Measurements from ENCODE around the gene LOXL4.

GRCh38 chr10:98256692-98257091 lies 11.3 kb downstream of the LOXL4 start:
- TF ChIP-seq CTCF (conservative IDR thresholded peaks at IDR 0.05; ENCODE audit: low read depth, low read length) = no peak
- TF ChIP-seq EZH2 (IDR thresholded peaks at IDR 0.05; ENCODE audit: borderline replicate concordance, low read depth, low read length, poor library complexity, severe bottlenecking) = no peak

Measured in A673 (cell line).